Raji (cell line): ENCODE measurements around the gene PKP4.

Experiments
- POLR2A ChIP-seq: IDR thresholded peaks from 2 replicates; pipeline ENCODE4 v1.6.1; 2011; ENCODE audit warnings: low read depth, low read length, control low read depth; ENCODE audit not compliant: insufficient read depth

Gene PKP4

GRCh38 chr2:158589303-158589702 is 132.6 kb downstream of the PKP4 start:
- TF ChIP-seq POLR2A = no peak

GRCh38 chr2:158598862-158599517 is 142.2 kb downstream of the PKP4 start:
- no peak for TF ChIP-seq POLR2A

DNA sequence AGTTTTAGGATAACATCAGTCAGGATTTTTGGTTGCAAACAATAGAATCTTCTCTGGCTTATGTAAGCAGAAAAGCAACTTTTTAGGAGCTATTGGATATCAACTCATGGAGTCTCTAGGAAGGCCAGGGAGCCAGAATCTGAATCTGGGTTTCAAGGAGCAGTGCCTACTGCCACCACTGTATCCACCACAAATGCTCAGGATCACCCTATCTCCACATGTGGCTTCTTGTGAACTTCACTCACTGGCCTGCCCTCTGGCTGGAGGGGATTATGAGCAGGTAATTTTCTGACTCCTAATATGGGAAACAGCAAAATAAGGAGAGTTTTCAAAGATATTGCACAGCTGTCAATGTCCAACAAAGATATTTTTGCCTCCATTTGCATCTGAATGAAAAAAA is 142.9 kb downstream of the PKP4 start:
- no peak for TF ChIP-seq POLR2A

- no peak for TF ChIP-seq POLR2A
These were observed 143.5 kb downstream of the PKP4 start for GRCh38 chr2:158600155-158600802.

DNA sequence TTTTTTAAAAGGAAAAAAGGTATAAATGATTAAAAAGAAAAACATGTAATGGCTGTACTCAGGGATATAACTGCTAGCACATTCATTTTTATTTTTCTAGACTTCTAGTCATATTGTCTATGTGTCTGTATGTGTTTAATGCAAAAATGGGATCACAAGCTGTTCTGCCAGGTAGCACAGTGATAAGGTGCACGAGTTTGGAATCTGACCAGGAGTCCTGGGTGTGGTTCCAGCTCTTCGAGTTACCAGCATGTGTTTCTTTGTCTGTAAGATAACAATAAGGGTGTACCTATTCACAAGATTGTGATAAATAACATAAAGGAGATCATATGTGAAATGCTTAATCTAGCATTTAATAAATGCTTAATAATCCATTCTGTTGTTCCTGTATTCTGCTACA is 145.3 kb downstream of the PKP4 start:
- no peak for TF ChIP-seq POLR2A

- no peak for TF ChIP-seq POLR2A
These were observed 146.5 kb downstream of the PKP4 start for GRCh38 chr2:158603205-158603604.

DNA sequence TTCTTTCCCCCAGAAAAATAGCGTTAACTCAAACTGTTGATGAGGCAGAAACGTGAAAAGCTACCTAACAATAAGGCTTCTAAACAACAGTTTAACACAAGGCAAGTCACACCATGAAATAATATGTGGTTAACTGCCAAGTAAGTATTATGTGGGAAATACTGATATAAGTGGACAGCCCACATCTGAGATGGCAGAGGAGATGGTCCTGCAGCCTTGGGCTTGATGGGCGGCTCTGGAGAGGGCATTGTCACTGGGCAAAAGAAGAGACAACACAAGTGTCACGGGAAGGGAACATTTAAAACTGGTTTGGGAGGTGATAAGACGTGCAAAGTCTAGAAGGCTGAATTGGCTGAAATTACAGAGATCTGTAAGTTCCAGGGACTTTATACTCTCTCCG is 147.2 kb downstream of the PKP4 start:
- no peak for TF ChIP-seq POLR2A

DNA sequence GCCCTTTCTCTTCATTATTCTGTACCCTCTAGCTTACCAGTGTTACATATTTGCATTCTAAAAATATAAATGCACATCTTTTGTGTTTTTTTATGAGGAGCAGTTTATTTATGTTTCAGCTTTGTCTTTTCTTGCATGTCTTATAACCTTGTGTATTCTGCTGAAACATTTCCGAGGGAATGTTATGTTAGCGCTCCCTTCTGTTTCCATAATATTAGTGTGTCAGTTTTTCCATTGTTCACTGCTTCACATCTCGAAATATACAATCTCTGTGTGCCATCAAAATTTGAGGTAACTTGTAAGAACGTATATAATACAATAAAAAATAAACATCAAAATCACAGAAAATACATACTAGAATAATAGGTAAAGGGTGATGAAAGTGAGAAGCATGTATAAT is 153.3 kb downstream of the PKP4 start:
- no peak for TF ChIP-seq POLR2A

DNA sequence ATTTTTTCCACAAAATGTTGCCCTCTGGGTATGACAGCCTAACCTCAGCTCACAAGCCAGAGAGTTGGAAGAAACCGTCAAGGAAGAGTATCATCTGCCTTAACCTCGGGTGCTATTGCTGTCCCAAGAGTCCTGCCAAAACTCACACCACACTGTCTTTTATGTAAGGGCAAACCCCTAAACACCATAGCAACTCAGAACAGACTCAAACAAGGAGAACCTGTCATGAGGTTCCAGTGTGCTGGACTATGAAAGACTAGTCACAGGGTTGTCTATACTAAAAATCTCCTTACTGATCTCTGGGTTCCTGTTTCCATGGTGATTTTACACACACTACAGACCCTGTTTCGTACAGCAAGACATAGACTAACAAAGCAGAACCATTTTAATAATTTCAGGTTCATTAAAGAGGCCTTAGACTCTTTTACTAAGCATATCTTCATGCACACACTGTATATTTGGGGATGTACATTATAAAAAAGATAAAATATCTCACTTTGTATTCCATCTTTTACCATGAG is 159.8 kb downstream of the PKP4 start:
- TF ChIP-seq POLR2A = no peak

- no peak for TF ChIP-seq POLR2A
These were observed 162.2 kb downstream of the PKP4 start for GRCh38 chr2:158618891-158619490.

DNA sequence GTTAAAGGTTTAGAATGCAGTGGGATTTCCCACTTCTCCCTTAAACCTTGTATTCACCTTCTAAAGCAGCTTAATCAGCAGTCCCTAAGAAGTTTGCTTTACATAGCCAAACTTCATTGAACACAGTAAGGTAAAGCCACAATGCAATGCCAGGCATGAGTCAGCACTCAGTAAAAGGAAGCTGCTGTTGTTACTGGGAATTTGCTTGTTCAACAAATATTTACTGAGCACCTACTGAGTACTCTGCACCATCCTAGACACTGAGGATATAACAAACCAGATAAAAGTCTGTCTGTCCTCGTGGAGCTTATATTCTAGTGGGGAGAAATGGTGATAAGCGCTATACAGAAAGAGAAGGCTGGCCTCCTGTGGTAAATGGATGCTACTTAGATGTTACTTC is 162.7 kb downstream of the PKP4 start:
- no peak for TF ChIP-seq POLR2A

- TF ChIP-seq POLR2A = no peak
These were observed 163.9 kb downstream of the PKP4 start for GRCh38 chr2:158620656-158621055.

DNA sequence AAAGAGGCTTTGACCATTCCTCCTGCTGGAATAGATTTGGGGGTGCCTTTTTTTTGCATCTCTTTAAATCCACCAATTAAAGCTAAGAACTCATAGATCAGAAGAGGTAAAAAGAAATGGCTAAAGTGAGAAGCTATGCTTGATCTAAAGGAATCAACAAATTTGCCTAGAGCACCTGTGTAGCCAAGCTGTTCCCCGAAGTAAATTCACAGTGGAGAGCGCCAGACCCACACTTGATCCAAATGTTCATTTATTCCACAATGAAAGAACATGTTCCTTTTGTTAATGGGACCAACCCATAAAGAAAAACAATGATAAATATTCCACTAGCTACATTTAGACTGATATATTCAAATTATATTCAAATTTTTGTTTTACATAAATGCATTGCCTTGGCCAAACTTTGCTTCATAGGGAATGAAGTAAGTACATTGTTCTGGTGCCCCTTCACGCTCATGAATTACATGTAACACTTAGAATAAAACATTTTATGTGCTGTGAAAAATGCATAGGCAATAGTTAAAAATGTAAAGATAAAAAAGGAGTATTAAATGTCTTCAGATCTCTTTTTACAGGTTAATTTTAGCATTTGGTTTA is 167.4 kb downstream of the PKP4 start:
- no peak for TF ChIP-seq POLR2A

GRCh38 chr2:158624961-158625360 is 168.2 kb downstream of the PKP4 start:
- TF ChIP-seq POLR2A = no peak

- TF ChIP-seq POLR2A = no peak
These were observed 172.4 kb downstream of the PKP4 start for GRCh38 chr2:158629116-158629515.

DNA sequence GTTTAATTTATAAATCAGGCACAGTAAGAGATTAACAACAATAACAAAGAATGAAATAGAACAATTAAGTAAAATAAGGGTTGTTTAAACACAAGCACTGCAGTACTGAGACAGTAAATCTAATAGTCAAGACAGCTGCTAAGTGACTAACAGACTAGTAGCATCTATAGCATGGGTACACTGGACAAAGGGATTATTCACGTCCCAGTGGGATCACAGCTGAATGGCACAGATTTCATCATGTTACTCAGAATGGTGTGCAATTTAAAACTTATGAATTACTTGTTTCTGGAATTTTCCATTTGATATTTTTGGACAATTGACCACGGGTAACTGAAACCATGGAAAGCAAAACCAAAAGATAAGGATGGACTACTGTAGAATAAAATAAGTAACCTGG is 176.5 kb downstream of the PKP4 start:
- TF ChIP-seq POLR2A = no peak

DNA sequence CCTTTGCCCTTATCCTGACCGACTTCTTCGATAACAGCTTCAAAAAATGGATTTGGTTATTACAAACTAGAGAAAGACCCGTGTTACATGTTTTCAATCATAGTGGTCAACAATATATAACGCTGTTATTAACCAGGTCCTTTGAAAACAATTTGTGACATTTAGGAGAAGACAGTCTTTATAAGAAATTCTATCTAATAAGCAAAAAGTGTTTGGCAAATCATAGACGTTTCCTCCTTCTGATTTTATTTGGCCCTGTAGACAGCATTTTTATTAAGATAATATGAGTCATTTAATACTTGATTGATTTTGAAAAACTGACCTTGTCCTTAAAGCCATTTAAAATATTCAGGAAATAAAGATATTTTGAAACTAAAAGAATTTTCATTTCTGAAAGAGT is 177.9 kb downstream of the PKP4 start:
- no peak for TF ChIP-seq POLR2A
